Tongue (tissue), 2 donors: ENCODE measurements around the gene TTC9B. TPM values are rescaled to one million over a fixed set of nuclear protein-coding genes. Genes with fewer than 3 reads are reported as not detected.
"Not testable (repeated sequence)": the region's sequence is repeated elsewhere in the genome, so short reads cannot be mapped to it uniquely, and the experiment has no call there.

ENCODE experiments used
- DNase-seq: peaks from one replicate; pipeline ENCODE4 v3.0.0-alpha.2; 2015
- total RNA-seq: library from RNA; depleted of rRNA; stranded (reverse); fragments of >200 nt; gene quantifications from one replicate; pipeline ENCODE4 v1.2.3, GENCODE V29; 2014

Gene TTC9B
- total RNA-seq, 1 donor from 2014 or later: not detected

DNA sequence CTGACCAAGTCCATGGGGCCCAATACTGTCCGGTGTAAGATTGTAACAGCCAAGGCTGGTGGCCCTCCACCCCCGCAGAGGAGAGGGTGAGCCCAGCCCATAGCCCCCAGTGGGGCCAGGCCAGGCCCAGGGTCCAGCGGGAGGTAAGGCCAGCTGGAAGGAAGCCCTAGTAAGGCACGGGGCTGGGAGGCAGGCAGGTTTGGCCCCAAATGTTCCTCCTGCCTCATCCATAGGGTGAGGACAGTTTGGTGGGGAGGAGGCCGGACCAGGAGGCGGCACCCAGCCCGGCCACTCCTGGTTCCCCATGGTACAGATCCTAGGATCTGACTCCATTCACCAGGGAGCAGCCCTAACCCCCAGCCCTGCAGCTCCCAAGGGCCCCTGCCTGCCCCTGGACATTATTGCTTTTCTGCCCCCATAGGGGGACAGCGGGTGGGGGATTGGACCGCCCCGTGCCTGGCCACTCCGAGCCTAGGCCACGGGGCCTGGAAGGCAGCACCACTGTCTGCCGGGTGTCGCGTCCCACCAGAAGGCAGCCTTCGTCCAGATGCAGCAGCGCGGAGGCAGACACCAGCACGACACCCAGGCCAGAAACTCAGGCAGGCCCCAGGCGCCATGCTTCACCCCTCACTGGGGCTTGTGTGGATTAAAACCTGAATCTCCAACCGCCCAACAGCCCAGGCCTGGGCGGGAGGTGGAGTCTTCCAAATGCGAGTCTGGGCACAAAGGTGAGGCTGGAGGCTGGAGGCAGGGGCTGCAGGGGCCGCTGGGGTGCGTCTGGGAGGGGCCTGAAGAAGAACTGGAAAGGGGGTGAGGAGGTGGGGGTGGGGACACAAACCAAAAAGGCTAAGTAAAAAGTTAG, 15.0 kb upstream of the TTC9B start:
- DNase-seq: no peak

- no peak for DNase-seq
Observed at GRCh38 chr19:40232479-40232878, 14.3 kb upstream of the TTC9B start.

- DNase-seq: no peak
Observed at GRCh38 chr19:40231544-40232424, 13.6 kb upstream of the TTC9B start.

DNA sequence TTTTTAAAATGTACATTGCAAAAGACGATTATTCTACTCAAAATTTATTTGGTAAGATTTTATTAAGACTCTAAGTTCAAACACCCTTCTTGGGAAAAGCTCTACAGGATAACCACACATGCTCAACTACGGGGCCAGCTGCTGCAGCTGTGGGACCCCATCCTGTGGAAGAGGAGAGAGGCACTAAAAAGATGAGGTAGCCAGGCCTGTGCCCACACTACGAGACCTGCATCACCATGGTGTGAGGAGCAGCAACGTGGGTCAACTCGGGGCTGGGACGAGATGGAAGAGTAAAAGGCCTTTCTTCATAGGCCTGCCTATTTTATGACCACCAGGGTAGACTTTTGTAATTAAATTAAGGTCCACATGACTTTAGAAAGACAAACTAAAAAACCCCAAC, 12.9 kb upstream of the TTC9B start:
- no peak for DNase-seq

DNA sequence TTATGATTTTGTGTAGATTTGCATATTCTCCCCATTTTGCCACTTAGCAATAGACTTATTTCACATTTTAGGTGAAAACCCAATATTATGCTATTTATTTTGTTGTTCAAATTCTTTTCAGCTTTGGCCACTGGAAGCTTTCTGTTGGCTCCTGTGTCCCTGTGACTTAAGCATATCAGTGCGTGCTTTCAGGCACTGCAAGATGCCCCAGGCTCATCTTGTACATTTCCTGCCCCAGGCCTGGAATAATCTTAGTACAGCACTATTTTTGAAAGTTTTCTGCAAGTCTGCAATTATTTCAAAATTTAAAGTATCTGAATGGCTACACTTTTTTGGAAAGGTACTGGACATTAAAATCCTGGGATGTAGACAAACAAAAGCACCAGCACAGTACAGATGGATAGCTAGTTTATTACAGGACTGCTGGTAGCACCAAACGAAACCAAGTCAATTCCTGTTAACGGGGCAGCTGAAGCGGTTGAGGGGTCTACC, 11.8 kb upstream of the TTC9B start:
- no peak for DNase-seq

DNA sequence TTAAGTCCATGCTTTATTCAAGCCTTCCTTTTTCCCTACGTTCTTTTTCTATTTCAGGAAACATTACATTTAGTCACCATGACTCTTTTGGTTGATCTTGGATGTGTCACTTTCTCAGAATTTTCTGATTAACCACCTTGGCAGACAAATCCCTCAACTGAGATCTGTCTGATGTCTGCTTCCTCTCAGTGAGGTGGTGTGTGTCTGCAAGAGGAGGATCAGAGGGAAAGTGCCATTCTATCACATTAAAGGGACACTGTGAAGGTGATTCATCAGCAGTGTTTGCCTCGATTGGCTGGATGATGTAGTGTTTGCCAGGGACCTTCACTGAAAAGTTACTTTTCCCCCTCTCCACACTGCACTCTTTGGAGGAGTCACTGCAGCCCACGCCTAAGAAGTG, 11.3 kb upstream of the TTC9B start:
- DNase-seq: no peak

GRCh38 chr19:40228863-40229262, 10.7 kb upstream of the TTC9B start:
- no peak for DNase-seq

DNA sequence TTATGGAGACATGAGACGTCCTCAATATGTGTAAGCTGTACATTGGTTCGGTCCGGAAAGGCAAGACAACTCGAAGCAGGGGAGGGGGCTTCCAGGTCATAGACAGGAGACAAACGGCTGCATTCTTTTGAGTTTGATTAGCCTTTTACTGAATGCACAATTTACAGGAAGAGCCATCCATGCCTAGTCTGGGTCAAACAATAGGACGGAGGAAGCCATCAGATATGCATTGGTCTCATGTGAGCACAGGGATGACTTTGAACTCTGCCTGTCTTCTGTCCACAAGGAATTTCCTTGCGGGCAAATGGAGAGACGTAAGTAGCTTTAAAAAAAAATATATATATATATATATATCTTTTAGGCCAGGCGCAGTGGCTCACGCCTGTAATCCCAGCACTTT, 10.2 kb upstream of the TTC9B start:
- no peak for DNase-seq

GRCh38 chr19:40225440-40226305, 7.5 kb upstream of the TTC9B start:
- no peak for DNase-seq

DNA sequence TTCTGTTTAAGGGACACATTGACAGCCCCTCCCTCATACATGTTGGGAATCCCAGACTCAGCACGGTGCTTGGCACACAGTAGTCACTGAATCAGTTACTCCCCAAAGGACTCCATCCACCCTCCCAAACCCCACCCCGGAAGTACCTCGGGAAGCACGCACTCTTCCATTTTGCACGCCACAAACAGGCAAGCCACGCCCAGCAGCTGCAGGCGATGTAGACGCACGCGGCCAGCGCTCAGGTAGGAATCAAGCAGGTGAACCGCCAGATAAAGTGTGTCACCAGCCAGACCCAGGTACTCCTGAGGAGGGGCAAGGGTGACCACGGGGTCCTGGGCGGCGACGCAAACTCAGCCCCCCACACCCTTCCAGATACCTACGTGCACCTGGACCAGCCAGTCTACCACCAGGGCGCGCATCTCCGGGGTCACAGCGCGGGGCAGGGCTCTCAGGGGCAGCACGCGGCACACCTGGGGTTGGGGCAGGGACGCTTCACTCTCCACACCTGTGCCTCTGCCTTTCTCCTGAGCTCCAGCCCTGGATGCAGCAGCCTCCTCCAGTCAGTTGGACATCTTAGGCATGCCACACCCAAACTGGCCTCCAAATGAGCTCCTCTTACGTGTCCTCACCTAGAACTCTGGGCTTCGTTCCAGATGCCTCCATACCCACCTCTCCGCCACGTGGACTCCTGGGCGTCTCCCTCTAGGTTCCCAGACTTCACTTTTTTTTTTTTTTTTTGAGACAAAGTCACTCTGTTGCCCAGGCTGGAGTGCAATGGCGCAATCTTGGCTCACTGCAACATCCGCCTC, 6.4 kb upstream of the TTC9B start:
- DNase-seq: no peak

DNA sequence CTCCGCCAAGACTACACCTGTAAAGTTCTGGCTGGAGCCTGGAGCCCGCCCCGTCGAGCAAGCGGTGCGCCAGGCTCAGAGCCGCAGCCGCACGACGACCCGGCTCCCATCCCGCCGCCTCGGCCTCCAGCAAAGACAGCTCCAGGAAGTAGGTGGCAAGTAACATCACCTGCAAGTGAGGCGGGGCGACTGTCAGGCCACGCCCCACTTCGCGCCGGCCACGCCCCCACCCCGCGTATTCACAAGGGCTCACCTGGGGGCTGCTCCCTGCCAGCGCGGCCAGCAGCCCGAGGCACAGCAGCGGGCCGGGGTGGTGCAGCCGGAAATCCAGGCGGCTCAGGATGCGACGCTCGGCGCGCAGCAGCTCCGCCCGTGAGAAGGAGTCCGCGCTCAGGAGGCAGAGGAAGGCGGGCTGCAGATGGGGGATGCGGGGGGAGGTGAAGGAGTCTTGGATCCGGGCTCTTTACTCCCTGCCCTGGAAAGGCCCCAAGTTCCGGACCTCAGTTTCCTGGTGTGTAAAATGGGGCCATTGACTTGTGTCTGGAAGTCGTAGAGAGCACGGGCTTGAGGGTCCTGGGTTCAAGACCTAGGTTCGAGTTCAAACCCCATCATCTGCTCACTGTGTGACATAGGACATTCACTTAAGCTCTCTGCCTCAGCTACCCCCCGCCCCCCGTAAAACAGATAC, 5.1 kb upstream of the TTC9B start:
- no peak for DNase-seq

DNA sequence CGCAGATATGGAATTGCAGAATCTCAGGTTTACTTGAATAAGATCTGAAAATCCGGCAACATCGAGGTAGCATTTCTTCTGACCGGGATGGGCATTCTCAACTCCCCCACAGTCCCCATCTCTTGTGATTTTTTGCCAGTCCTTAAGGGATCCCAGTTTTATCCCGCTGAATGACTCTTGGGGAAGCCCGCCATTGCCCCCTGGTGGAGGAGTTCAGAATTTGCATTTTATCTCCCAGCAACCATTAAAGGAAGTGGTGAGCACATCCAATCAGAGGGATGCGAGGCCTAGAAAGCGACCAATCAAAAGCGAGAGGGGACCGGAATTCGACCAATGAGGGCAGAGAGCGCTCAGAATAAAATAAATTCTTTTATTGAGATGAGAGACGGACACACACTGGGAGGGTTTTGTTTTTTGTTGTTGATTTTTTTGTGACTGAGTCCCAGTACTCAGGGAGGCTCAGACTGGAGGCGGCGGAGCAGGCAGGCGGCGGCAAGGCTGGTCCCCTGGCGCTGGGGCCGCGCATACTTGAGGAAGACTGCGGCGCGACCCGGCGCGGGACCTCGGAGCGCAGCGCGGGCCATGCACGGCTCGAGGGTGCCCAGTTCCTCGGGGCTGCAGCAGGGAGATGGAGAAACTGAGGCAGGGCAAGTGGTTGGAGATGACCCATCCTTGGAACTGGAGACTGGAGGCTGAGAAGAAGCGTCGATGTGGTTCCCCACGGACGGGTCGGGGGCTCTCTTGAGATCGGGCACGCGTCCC, 3.9 kb upstream of the TTC9B start:
- DNase-seq: peak; percentile 91

DNA sequence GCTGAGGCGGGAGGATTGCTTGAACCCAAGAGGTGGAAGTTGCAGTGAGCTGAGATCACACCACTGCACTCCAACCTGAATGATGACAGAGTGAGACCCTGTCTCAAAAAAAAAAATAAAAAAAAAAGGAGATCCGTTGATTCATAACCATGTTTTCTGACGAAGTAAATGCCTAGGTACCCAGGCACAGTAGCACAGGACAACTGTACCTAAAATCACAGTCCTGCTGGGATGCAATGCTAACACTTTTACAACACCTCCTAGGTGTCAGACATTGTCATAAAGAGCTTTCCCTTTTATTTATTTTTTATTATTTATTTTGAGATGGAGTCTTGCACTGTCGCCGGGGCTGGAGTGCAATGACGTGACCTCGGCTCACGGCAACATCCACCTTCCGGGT, 2.5 kb upstream of the TTC9B start:
- DNase-seq: no peak

GRCh38 chr19:40219721-40220276, 1.6 kb upstream of the TTC9B start:
- DNase-seq: no peak

GRCh38 chr19:40219029-40219428, 845 bp upstream of the TTC9B start:
- not testable (repeated sequence) for DNase-seq

- no peak for DNase-seq
Observed at GRCh38 chr19:40217027-40217810, 965 bp downstream of the TTC9B start.

- DNase-seq: no peak
Observed at GRCh38 chr19:40216777-40217026, 1.5 kb downstream of the TTC9B start.

GRCh38 chr19:40216013-40216776, 2.0 kb downstream of the TTC9B start:
- peak; percentile 66 for DNase-seq
